NT2/D1 (cell line): ENCODE results near the gene HDAC3.

ENCODE experiments used
- SUZ12 ChIP-seq: IDR thresholded peaks from 2 replicates; pipeline ENCODE4 v1.6.1; 2011; ENCODE audit not compliant: insufficient read length, insufficient read depth; ENCODE audit errors: extremely low read depth
- YY1 ChIP-seq: IDR thresholded peaks from 2 replicates; pipeline ENCODE4 v1.6.1; 2011; ENCODE audit not compliant: insufficient read length, insufficient read depth
- ZNF274 ChIP-seq: IDR thresholded peaks from 2 replicates; pipeline ENCODE4 v1.6.1; 2011; ENCODE audit warnings: mild to moderate bottlenecking, low read depth, low read length

DNA sequence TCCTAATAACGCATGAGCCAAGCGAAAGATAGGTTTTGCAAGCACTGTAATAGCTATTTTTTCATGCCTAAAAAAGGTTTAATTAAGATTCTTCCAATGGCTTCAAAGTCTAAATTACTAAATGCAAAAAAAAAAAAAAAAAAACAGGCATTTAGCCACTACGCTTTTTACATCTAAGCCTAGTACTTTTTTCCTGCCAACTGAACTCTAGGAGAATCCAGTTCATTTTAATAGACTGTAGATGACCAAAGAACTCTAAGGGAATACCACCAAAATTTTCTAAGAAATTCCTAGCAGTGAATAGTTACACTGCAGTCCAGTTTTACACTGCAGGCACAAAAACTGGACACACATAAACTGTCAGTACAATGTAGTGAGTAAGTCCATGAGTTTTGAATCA, 27.6 kb downstream of the HDAC3 start:
- TF ChIP-seq ZNF274 = no peak
- no peak for TF ChIP-seq YY1
- no peak for TF ChIP-seq SUZ12
